GM12891 (cell line): ENCODE results near the gene ANKS1B.

Experiments
- PAX5 ChIP-seq: IDR thresholded peaks from 2 replicates; pipeline ENCODE4 v1.6.1; 2011; ENCODE audit warnings: low read length, moderate library complexity, mild to moderate bottlenecking; ENCODE audit not compliant: insufficient read depth, severe bottlenecking
- POLR2A ChIP-seq: IDR thresholded peaks from 2 replicates; pipeline ENCODE4 v1.6.1; 2011; ENCODE audit warnings: low read depth, low read length, control low read depth
- POLR2AphosphoS5 ChIP-seq: IDR thresholded peaks from 2 replicates; pipeline ENCODE4 v1.6.1; 2011; ENCODE audit warnings: low read depth, low read length, control low read depth
- POU2F2 ChIP-seq: IDR thresholded peaks from 2 replicates; pipeline ENCODE4 v1.6.1; 2011; ENCODE audit warnings: low read depth, mild to moderate bottlenecking, control low read depth, low read length, moderate library complexity
- SPI1 ChIP-seq: IDR thresholded peaks from 2 replicates; pipeline ENCODE4 v1.6.1; 2011; ENCODE audit warnings: low read depth, low read length, control low read depth
- TAF1 ChIP-seq: IDR thresholded peaks from 2 replicates; pipeline ENCODE4 v1.6.1; 2011; ENCODE audit warnings: low read depth, low read length, control low read depth

- TF ChIP-seq POLR2A = no peak
- no peak for TF ChIP-seq SPI1
- no peak for TF ChIP-seq POLR2AphosphoS5
- TF ChIP-seq TAF1 = no peak
- TF ChIP-seq POU2F2 = no peak
- TF ChIP-seq PAX5 = no peak
Measured at GRCh38 chr12:99259040-99259934, 725.4 kb downstream of the ANKS1B start.
